Right ventricle myocardium superior (tissue), 1 donor: ENCODE results near the gene DUSP6. TPM values are rescaled to one million over a fixed set of nuclear protein-coding genes. Genes with fewer than 3 reads are reported as not detected.

Experiments
- ATAC-seq: fragments of 200-7000 bp; cut with Tn5 transposase; one replicate; pipeline ENCODE4 v1.9.1; 2020; ENCODE audit warnings: mild to moderate bottlenecking; ENCODE audit not compliant: poor library complexity
- DNase-seq: peaks from one replicate; pipeline ENCODE4 v3.0.0-alpha.2; 2020
- intact Hi-C: fragments of 100-400 bp; cut with DNase I; formaldehyde crosslinking; loops from one replicate; pipeline ENCODE4 v1.11.2; 2022
- total RNA-seq: library from RNA; stranded (reverse); fragmentation: NEBNext Ultra II Directional; extraction: Animal tissue kit (Norgen Biotek cat#: 25700); gene quantifications from one replicate; pipeline ENCODE4 v1.2.1, GENCODE V29; 2021
- donor health status: DM: no; HTN: yes; CAD: no; lungs with severe emphysema.

The DUSP6 gene
- total RNA-seq, 1 donor from 2014 or later: 26.7 TPM

DNA sequence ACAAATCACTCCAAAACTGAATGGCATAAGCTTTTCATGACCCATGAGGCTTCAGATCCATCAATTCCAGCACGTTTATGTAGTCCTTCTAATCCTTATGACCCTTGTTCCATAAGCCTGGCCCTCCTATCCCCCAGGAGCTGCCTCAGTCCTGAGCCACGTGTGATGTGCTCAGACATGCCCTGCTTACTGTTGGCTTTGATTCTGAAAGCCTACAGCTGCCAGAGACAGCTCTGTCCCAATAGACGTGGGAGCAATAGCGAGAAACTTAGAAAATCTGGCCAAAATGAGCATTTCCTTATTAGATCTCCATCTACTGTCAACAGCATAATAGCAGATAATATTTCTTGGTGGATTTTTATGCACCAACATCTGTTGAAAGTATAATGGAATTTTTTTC is 33.2 kb downstream of the DUSP6 start:
- intact Hi-C loops: no loop called here
- ATAC-seq (peak; percentile 80), DNase-seq (peak; percentile 45)

DNA sequence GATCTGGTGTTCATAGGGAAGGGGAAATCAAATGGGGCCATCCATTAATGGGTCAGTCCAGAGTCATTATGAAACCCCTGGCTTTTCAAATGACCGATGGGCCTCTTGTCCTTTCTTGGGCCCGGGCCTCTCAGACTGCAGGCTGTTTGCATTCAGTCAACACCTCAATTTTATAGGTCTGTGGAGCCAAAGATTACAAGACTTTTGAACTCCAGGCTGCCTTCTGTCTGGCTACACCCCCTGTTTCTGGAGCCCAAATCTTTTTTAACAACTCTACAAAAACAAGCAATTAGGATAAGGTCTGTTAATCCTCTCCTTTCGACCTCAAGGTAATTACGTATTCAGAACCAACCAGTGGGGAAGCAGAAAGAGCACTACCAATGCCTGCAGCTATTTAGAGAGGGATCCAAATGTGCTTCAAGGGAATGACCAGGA is 35.6 kb downstream of the DUSP6 start:
- DNase-seq (no peak), ATAC-seq (no peak)
- intact Hi-C loops: no loop called here

DNA sequence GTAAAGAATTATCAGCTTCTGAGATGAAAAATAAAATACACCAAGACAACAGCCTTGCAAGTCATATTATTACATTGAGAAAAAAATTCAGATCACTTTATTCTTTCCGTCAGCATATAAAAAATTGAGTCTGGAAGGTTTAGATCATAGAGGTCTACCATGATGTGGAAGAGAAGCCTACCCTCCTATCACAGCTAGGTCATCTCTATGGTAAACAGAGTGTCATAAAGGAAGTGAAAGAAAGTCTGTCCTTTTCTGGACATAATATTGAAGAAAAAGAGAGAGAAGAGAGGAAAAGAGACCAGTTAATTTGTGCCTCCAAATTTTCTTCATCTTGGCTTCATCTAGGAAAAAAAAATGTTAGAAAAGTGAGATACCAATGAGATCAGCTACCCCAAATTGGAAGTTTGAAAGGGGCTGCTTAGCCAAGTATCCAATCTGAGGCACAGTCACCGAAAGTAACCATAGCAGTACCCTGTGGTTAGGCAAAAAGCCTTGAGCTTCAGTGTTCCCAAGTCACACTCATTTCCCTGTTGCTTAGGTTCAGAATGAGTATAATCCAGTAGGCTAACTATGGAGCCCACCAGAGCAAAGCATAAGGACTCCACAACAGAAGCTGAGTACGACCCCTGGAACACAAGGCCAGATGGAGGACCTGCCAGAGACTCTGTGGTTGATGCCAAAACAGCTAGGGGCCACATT is 38.1 kb downstream of the DUSP6 start:
- intact Hi-C loops: no loop called here
- no peak for DNase-seq
- no peak for ATAC-seq

DNA sequence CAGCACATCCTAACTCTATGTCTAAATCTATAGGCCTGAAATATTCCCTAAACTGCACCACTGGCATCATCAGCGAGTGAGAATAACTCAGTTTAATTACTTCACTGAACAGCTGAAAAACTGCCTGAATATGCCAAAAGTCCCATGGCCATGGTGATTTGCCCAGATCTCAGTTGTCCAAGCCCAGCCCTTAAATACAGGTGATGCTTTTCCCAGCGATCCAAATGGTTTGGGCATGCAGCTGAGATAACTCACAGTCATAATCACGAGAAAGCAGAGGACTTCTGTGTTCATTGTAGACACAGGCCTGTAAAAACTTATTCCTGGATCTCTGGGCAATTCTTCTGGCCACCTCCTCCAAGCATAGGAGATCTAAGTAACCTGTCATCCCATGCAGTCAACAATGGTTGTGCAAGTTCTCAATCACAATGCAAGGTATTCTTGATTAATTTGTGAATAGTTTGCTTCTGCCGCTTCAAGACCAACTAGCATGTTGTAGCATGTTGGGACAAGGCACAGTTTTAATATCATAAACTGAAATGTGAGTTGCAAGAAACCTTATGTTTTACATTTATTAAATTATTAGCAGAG is 40.5 kb downstream of the DUSP6 start:
- DNase-seq (no peak), ATAC-seq (no peak)
- intact Hi-C loops: no loop called here

DNA sequence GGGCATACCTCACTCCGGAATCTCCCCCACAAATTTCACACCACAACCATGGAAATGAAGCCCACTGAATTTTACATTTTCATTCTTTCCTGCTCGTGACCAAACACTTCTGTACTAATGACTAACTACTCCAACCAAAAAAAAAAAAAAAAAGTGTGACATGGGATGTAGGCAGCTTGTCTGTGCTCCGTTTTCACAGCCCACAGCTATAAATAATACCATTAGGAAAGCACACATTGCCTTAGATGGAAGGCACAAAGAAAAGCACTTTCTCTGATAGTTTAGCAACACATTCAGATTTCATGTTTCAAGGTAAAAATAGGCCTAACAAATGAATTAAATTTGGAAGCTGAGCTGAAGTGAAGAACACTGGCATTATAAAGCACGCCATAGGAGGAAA is 42.5 kb downstream of the DUSP6 start:
- intact Hi-C loops: no loop called here
- DNase-seq (no peak), ATAC-seq (no peak)

DNA sequence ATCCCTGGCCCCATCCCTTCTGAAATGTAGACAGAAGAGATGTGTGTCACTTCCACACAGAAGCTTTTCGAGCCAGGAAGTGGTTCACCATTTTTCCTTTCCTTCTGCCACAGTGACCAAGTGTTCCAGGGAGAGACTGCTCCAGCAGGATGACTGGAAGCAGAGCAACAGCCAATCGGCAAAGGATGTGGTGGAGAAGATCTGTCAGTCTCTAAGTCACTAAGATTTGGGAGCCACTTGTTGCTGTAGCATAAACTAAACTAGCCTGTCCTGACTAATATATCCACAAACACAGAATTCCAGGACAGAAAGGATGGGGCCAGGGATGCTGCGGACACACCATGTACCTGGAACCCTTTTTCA is 42.9 kb downstream of the DUSP6 start:
- DNase-seq (no peak), ATAC-seq (no peak)
- intact Hi-C loops: no loop called here

DNA sequence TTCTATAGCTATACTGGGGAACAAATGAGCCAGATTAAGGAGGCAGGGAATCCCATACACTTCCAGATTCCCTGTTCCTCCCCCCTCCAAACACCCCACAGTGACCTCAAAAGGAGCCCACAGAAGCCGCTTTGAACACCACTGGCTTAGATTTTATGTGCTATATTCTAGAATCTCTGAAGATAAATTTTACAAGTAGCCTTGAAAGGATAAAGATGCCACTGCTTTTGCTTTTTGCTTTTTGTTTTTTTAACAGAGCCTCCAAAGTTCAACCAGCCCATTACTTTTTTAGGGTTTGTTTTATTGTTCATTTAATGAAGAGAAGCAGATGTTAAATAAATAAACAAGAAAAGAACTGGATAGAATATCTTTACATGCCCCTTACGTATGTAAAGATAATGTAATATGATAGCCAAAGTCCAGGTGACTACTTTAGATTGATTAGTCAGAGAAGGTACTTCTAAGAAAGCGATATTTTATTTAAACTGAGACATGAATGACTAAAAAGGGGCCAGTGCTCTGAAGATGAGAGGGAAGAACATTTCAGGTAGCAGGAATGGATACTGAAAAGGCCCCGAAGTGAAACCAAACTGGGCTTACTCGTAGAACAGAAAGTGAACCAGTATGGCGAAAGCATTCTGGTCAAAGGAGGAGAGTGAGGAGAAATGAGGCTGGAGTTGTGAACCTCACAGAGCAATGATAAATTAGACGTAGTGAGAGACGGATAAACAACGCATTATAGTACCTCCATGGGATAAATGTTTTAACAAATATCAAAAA is 44.6 kb downstream of the DUSP6 start:
- ATAC-seq: no peak
- intact Hi-C loops: no loop called here
- no peak for DNase-seq

DNA sequence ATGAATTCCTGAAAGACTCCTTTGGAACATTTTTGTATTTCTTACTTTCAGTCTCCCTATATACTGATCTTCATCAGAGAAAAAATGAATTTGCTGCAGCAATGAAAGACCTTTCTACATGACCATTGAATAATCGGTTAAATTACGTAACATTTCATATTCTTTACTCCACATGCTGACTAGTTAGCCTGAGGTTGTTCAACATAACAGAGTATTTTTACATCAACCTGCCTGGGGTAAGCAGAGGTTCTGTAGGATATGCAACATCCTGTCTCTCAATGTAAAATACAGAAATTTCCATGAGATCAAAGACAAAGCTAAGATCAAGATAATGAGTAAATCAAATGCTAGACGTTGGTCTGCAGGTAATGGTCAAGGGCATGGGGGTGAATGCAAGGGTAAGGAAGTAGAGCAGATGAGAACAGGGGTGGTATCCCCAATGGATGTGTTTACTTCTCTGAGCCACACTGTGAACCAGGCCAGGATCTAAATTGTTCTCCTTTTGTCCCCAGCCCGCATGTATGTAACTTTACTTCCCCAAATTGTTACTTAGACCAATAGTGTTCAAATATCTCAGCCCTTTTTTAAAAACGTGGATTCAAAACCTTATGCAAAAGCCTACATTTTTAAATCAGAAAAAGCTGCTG is 45.4 kb downstream of the DUSP6 start:
- ATAC-seq: no peak
- DNase-seq: no peak
- intact Hi-C loops: no loop called here

DNA sequence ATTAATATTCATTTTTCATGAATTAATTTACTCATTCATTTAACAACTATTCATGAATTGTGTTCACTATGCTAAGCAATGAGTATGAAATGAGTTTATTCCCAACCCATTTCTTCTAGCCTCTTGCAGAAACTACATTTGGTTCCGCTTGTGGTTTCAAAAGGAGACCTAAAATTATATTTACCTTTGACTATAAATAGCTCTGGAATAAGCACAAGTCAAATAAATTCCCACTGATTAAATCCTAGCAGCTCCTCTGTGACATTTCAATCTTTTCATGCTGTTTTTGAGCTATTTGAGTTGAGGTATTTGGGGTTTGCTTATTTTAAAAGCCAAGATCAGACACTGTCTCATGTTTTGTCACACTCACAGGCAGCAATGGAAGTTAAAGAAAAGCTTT is 46.9 kb downstream of the DUSP6 start:
- intact Hi-C loops: no loop called here
- no peak for DNase-seq
- ATAC-seq: no peak

DNA sequence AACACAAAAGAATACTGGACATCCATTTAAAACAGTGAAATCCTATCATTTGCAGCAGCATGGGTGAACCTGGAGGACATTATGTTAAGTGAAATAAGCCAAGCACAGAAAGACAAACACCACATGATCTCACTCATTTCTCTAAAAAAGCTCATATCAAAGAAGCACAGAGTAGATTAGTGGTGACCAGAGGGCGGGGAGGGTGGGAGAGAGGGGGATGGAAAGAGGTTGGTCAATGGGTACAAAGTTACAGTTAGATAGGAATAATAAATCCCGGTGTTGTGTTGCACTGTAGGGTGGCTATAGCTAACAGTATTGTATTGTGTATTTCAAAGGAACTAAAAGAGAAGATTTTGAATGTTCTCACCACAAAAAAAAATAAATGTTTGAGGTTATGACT is 52.4 kb downstream of the DUSP6 start:
- ATAC-seq (no peak), DNase-seq (no peak)
- intact Hi-C loops: no loop called here

DNA sequence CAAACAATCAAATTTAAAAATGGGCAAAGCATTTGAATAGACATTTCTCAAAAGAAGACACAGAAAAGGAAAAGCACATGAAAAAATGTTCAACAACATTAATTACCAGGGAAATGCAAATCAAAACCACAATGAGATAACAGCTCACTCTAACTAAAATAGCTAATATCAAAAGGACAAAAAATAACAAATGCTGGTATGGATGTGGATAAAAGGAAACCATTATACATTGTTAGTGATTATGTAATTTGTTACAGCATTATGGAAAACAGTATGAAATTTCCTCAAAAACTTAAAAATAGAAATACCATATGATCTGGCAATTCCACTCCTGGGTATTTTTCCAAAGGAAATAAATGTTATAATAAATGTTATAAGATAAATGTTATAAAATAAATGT is 52.9 kb downstream of the DUSP6 start:
- ATAC-seq (no peak), DNase-seq (no peak)
- intact Hi-C loops: no loop called here

Other genes with a start within 250 kb of the DUSP6 start
- gene GALNT4, start 172.3 kb upstream of the DUSP6 start, total RNA-seq: 2.2 TPM
- 7.0 TPM for gene POC1B, start 173.5 kb upstream of the DUSP6 start, total RNA-seq